GM21515 (cell line): ENCODE measurements around the gene GABPB1.
"Not testable (repeated sequence)": the region's sequence is repeated elsewhere in the genome, so short reads cannot be mapped to it uniquely, and the experiment has no call there.

Source experiments
- ATAC-seq: cut with Tn5 transposase; IDR thresholded peaks from one replicate; pipeline ENCODE4 v1.9.1; 2021; ENCODE audit not compliant: unreplicated experiment

Gene GABPB1

DNA sequence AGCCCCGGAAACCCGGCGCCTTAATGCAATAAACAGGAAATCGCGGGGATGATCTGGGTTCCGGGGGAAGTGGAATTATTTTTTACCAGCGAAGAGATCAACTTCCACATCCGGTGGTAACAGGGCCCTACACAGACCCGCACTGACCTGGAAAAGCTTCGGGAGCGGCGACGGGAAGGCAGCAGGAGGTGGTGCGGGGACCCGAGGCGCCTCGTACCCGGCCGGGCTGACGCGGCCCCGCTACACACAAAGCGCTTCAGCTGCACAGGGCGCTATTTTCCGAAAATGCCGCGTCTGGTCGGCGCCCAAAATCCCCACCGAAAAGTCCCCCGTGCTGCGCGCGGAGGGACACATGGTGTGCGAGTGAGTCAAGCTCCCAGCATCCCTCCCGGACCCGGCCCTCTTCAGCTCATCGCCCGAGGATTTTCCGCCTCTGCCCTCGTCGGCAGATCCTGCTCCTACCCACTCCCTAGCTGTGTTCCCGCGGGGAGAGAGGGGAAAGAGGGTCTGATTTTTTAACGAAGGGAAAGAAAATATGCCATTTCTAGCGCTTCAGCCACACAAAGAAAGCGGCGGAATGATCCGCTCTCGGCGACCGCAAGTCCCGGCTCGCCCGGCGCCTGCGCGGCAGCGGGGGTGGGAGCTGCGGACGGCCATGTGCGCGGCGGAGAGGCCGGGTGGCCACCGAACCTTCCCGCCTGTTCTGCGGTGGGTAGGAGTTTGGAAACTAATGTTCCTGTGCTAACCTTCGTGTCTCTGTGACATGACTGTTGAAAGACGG, at the start of gene GABPB1:
TSS of gene GABPB1 (minus strand) at position 361 of the 781 bp plus-strand sequence. CDS start 45,400 bp downstream, outside the sequence.
- ATAC-seq, result peak; percentile 42

DNA sequence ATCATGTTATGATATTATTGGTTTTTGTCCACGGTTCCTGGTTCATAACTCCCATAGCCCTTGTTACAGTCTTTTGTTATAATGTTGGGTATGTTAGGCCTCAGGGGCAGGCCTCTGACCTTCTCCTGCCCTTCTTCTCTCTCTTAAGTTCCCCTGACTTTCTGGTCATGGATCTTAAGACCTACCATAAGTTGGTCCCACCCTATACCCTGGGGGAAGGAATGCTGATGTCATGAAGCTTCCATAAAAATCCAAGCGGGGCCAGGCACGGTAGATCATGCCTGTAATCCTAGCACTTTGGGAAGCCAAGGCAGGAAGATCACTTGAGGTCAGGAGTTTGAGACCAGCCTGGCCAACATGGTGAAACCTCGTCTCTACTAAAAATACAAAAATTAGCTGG, 36.6 kb upstream of the GABPB1 start:
- ATAC-seq, result not testable (repeated sequence)

DNA sequence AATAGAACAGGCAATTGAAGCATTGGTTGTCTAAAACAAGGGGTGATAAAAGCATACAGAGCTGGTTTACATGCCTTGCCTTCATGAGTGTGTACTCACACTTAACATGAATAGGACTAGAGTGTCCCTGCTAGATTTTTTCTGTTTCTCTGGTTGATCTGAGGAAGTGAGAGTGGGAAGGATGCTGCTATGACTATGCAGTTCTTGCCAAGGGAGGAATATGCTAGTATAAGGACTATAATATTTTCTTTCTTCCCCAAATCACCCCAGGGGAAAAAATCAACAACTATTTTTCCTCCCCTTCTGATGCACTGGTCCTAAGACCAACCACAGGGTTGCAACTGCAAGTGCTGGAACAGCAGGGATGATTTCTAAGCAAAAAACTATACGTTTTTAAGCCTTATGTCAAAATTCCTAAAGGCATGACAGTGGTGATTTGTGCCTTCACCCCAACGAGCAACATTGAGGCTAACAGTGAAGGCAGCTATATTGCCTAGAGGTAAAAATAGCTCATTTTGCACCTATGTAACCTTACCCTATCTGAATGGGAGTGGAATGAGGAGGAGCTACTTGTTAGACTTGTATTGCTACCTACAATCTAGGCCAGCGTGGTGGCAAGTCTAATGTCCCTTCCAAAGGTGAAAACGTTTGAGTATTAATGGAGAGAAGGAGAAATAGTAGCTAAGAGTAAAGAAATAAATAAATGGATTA, 35.7 kb upstream of the GABPB1 start:
- no peak for ATAC-seq

DNA sequence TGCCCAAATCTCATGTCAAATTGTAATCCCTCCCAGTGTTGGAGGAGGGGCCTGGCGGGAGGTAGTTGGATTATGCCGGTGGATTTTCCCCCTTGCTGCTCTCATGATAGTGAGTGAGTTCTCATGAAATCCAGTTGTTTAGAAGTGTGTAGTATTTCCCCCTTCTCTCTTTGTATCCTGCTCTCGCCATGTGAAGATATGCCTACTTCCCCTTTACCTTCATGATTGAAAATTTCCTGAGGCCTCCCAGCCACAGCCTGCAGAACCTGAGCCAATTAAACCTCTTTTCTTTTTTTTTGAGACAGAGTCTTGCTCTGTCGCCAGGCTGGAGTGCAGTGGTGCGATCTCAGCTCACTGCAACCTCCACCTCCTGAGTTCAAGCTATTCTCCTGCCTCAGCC, 27.4 kb upstream of the GABPB1 start:
- ATAC-seq, result not testable (repeated sequence)

DNA sequence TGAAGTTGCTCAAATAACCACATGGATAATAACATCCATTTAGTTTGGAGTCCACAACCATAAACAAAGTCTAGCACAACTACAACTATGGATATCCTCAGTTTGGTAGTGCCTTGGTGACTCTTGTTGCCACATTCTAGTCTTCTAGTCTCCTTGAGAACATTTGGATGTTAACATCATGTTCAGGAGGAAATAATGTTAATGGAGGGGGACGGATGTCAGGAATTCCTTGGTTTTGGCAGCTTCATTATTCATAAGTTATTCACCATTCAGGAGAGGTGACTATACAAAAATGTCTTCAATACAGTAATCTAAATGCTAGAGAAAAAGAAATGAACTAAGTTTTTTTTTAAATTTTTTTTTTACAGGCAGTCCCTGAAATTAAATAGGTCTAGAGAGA, 26.4 kb upstream of the GABPB1 start:
- no peak for ATAC-seq

DNA sequence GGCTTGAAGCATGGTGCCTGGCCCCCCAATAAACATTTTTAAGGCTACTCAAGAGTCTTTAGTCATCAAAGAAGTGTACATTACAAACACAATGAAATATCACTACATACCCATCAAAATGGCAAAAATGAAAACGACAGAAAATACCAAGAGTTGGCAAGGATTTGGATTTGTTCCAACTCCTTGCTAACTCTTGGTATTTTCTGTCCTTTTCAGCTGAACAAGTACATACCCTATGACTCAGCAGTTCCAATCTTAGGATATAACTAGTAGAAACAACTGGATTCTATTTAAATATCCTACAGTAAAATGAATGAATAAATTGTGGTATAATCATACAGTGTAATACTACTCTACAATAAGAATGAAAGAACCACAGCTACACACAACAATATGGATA, 25.1 kb upstream of the GABPB1 start:
- ATAC-seq, result no peak

DNA sequence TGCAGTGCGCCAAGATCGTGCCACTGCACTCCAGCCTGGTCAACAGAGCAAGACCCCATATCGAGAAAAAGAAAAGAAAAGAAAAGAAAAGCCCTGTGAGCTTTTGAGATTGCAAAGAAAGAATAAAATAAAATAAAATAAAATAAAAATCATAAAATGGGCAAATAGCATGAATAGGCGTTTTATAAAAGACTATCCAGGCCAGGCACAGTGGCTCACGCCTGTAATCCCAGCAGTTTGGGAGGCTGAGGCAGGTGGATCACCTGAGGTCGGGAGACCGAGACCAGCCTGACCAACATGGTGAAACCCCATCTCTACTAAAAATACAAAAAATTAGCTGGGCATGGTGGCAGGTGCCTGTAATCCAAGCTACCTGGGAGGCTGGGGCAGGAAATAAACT, 24.4 kb upstream of the GABPB1 start:
- ATAC-seq, result not testable (repeated sequence)

DNA sequence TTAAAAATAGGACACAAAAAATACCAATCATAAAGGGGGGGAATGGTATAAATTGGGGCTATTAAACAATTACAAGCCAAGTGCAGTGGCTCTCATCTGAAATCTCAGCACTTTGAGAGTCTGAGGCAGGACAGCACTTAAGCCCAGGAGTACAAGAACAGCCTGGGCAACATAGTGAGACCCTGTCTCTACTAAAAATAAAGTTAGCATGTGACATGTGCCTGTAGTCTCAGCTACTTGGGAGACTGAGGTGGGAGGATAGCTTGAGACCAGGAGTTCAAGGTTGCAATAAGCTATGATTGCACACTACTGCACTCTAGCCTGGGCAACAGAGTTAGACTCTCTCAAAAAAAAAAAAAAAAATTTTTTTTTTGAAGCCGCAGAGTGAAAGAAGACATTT, 23.8 kb upstream of the GABPB1 start:
- ATAC-seq, result no peak

DNA sequence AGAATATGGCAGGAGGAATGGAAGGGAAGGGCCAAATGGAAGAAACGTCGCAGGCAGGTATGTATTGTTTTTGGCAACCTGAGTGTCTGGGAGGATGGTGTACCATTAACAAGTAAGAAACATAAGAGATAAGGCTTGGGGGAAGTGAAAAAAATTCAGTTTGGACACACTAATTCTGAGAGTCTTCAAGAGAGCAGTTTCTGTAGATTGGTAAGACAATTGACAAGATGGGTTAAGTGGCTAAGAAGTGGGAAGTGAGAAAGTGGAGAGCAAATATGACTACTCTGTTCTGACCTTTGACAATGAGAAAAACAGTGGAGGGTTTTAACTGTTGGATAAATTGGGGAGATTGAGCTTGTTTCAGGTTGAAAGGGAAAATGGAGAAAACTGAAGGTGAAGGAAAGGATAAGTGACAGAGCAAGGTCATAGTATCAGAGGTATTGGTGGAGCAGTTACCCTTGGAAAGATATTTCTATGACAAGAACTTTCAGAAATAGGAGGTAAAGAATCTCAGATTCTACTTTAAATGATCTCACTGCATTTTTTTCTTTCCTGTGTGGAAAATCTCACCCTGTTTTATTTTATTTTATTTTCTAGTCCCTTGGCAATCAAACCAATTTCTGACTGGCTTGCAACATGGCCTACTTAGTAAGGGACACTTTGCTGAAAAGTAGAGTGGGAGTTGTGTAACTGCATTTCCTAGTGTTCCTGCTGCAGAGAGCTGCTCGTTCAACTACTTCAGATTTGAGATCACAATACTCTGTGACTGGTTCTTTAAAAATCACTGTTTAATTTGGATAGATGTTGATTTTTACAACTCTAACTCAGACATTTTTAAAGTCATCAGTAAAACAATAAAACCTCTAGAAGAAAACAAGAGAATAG, 23.1 kb upstream of the GABPB1 start:
- ATAC-seq, result peak; percentile 99

DNA sequence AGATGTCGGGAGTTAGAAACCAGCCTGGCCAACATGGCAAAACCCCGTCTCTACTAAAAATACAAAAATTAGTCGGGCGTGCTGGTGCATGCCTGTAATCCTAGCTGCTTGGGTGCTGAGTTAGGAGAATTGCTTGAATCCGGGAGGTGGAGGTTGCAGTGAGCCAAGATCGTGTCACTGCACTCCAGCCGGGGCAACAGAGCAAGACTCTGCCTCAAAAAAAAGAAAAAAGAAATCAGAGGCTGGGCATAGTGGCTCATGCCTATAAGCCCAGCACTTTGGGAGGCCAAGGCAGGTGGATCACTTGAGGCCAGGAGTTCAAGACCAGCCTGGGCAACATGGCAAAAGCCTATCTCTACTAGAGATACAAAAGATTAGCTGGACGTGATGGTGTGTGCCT, 14.6 kb upstream of the GABPB1 start:
- not testable (repeated sequence) for ATAC-seq

DNA sequence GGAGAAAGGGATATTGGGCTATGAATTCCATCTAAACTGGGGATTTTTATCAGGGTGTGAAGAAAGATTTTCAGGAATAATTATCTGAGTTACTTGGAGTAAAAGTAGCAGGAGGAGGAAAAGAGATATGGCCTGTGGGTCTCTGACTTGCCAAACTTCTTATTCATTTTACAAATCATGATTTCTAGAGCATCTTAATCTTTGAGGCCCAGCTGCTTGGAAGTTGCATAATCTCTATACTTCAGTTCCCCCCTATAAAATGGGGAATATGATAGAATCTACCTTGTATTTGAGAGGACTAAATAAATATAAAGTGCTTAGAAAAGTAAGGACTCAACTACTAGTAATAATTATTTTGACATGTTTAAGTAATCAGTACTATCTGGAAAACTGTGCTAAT, 11.0 kb upstream of the GABPB1 start:
- ATAC-seq, result no peak

DNA sequence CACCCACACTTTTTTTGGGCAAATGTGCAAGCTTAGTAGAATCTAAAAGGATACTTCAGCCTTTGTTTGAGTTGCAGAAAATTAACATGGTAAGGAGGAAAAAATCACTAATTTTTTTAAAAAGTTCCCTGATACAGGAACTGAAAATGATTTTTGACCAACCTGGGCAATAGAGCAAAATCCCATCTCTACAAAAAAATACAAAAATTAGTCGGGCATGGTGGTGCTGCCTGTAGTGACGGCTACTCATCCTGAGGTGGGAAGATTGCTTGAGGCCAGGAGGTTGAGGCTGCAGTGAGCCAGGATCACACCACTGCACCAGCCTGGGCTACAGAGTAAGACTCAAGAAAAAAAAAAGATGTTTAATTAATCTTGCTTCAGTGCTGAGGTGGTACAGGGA, 10.6 kb upstream of the GABPB1 start:
- ATAC-seq, result no peak

DNA sequence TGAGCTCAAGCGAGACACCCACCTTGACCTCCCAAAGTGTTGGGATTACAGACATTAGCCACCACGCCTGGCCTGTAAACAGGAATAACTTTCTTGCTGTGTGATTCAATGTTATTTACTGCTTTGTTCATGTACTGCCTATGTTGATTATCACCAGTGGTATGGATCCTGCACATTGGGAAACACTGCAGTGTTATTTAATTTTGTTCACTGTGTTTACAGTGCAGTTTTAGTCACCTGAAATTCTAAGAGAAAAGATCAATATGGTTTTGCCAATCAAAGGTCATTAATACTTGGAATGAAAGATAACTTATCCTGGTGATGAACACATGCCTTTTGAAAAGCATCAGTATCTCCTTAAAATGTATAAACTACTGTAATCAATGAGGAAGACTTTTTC, 8.6 kb upstream of the GABPB1 start:
- ATAC-seq, result no peak

DNA sequence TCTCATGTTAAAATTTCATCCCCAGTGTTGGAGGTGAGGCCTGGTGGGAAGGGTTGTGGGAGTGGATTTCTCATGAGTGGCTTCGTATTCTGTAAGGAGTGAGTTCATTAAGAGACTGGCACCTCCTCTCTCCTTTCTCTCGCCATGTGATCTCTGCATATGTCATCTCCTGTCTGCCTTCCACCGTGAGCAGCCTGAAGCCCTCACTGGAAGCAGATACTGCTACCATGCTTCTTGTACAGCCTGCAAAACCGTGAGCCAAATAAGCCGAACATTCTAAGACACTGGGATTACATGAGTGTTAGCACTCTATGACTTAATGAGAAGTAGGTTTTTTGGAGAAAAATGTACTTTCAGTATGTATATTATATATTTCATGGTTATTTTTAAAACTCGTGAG, 6.8 kb upstream of the GABPB1 start:
- no peak for ATAC-seq

DNA sequence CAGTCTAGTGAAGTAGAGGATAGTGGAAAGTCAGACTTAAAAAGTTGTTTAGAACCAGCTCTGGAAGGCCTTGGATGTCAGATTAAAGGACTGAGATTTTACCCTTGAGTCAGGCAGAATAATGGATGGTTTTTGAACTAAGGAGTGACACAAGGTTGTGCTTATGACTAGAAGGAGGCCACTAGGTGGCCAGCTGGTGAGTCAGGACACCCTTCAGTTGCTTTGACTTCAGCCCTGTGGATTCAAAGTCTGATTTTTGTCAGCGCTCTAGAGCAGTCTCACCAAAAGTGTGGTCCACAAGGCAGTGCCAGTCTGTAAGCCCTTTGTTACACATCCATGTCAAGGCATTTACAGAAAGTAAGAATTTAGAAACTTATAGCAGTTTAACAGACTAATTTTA, 3.8 kb upstream of the GABPB1 start:
- no peak for ATAC-seq

DNA sequence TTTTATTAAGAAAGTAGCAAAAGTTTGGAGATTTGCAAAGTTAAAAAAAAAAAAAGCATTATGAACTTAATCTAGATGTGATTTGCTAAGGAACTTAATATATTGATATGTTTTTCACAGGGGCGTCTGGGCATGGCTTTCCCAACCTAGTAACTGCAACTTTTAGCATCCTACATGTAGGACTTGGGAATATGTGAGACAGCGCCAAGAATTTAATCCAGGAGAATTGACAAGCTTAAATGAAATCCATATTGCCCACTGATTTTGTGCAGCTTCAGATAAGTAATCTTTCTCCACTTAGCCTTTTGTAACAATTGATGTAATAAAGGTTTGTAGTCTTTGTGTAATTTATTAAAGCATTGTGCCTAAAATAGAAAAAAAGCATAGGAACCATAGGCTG, 982 bp upstream of the GABPB1 start:
- no peak for ATAC-seq

DNA sequence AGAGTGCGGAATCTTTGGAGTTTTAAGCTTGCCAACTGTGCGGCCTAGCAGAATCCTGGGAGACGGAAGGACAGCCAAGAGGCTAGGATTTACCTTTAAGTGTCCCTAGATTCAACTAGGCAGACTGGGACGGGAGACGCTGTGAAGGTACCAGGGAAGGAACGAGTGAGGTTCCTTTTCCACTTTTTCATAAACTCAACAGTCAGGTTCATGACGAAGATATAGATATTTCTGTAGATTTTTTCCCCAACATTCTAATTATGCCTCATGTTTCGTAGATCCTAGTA, 564 bp upstream of the GABPB1 start:
- no peak for ATAC-seq

DNA sequence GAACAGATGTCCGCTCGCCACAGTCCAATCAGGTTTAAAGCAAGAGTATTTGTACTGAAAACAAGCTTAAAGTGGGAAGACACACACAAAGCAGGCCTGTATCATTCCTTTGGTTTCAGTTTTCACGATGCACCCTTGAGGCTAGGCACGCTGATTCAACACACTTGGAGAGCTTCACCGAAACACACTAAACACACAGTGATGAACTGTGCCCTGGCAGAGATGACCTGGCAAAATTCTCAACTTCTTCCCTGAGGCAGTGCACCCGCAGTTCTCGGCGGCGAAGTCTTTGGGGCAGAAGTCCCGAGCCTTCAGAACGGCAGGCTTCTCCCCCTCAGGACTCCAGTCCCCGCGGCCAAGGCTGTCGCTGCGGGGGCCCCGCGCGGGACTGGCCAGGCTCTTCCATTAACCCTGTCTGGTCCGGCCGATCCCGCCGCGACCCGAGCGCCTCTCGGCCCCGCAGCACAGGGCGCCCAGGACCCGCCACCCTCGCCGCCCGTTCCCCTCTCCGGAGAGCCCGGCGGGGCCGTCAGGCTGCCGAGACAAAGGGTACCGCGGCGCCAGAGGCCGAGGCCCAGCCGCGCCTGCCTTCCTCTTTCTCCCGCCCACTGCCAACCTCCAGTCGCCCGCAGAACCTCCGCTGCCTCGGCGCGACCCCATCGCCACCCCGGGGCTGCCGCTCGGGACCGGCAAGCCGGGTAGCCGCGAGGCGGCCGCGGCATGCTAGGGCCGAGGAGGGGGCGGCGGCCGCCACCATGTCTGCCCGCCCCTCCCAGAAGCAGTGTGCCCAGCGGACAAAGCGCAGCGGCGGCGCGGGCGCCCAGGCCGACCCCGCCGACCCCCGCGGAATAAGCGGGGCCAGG, 792 bp downstream of the GABPB1 start:
- peak; percentile 36 for ATAC-seq

DNA sequence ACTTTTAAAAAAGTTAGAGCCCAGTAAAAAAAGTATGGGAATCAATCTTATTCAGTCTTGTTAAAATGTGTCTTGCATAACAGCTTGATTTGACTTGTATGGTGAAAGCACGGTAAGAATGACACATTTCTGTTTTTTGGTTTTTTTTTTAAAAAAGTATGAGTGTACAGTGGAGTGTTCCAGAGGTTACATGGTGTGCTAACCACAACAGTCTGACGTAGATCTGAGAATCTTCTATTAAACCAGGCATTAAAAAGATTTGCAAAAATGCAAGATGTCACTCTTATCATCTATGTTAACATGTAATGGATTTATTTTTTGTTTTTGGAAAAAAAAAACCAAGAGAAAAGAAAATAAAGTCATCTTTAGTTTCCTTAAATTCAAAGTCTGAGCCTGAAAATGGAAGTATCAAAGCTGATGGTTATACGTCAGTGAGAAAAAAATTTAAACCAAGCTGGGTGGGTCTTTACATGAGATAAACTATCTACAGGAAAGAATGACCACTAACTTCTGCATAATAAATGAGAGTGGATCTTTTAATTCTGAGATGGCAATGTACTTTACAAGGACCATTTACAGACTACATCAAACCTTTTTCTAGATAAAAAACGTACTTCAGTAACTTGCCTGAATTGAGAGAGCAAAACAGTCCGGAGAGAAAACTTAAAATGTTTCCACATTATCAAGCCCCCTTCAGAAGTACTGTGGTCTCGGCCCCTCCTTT, 1.6 kb downstream of the GABPB1 start:
- ATAC-seq, result peak; percentile 8

DNA sequence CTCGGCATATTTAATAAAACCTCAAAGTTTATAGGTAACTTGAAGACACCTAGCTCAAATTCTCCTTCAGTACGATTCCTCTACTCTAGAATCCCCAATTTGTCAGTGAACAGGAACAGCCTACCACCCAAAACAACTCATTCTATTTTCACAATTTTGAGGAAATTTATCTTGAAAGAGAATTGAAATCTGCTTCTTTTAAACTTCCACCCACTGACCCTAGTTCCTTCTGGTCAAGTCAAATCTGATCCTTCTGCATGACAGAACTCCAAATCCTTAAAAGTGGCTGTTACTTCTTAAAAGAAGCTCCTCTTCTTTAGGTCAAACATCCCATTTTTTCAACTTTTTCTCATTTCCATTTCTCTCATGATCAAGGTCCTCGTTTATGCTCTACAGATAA, 4.4 kb downstream of the GABPB1 start:
- ATAC-seq, result no peak
